GM10847 (cell line): ENCODE measurements around the gene ASB18.

Source experiments
- POLR2A ChIP-seq: IDR thresholded peaks from 2 replicates; pipeline ENCODE4 v1.6.1; 2011; ENCODE audit not compliant: insufficient read length; ENCODE audit errors: extremely low read depth

Gene ASB18

DNA sequence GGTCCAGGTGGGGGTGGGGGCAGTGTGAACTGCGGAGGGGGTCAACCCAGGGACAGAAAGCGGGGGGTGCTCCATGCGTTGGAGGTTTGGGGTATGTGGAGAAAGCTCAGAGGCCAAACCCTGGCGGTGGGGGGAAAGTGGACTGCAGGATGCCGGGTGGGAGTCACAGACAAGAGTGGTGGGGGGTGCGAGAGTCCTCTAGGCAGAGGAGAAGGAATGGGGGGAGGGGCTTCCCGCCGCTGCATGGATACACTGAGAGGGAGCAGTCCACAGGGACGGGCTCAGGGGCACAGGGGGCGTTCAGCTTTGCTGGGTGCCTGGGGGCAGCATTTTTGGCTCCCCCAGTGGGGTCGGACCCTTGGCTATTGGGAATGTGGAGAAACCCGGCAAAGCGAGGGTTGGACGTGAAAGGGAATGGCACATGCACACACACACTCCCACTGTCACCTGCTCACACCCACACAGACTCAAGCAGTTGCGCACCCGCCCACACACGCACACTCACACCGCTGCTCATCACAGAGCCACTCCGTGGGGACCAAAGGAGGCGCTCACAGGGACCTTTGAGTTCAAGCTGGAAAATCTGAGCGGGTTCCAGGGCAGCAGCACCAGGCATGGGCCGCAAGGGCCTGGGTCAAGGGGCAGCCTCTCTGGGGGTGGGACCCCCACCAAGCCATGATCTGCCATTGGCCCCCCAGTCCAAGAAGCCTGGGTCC, 103.7 kb downstream of the ASB18 start:
- no peak for TF ChIP-seq POLR2A

- TF ChIP-seq POLR2A, result no peak
These were observed 104.4 kb downstream of the ASB18 start for GRCh38 chr2:236159778-236160170.

DNA sequence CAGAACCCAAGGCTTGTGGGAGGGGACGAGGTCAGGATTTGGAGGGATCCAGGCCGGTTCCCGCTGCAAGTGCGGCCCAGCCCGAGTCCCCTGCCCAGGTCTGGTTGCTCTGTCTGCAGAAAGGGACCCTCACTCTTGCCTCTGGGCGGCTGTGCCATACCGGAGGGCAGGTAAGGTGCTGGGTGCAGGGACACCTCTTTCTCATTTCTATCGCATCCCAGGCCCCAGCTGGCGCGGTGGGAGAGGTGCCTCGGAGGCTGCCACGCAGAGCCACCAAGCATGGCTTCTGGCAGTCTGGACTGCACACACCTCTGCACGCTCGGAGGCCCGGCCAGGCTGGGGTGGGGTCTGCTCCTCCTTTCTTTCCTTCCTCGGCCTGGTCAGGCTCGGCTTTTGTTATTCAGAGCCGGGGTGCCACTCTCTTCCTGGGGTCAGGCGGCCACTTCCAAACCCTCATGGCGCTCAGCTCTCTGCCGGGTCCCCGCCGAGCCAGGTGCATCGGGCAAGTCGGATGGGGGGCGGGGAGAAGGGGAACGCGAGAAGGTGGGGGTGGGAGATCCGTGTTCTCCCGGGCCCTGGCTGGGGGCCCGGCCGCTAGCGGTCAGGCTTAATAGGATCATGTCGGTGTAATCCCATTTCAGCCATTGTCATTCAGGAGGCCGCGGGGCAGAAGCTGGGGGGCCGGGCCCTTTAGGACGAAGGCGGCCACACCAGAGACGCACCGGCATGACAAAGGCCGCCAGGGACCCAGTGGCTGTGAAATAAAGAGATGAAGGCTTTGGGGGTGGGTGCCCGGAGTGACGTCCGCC, 105.0 kb downstream of the ASB18 start:
- no peak for TF ChIP-seq POLR2A

- no peak for TF ChIP-seq POLR2A
These were observed 106.2 kb downstream of the ASB18 start for GRCh38 chr2:236157815-236158498.

- TF ChIP-seq POLR2A, result no peak
These were observed 106.8 kb downstream of the ASB18 start for GRCh38 chr2:236157366-236157765.

DNA sequence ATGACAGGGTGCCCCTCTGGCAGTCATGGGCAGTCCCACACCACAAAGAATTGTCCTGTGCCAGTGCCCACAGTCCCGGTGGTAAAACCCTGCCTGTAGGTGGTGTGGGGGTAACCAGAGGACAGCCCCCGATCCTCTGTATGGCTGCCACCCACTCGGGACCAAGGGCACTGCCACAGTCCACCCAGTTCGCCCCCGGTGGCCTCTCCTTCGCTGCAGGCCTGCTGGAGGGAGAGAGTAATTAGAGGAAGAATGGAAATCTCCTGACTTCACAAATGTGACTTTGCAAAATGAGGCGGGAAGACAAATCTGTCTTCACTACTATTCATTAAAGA, 107.4 kb downstream of the ASB18 start:
- no peak for TF ChIP-seq POLR2A

- no peak for TF ChIP-seq POLR2A
These were observed 107.9 kb downstream of the ASB18 start for GRCh38 chr2:236156095-236156859.

GRCh38 chr2:236155406-236155805, 108.8 kb downstream of the ASB18 start:
- TF ChIP-seq POLR2A, result no peak

- no peak for TF ChIP-seq POLR2A
These were observed 117.8 kb downstream of the ASB18 start for GRCh38 chr2:236146436-236146835.

DNA sequence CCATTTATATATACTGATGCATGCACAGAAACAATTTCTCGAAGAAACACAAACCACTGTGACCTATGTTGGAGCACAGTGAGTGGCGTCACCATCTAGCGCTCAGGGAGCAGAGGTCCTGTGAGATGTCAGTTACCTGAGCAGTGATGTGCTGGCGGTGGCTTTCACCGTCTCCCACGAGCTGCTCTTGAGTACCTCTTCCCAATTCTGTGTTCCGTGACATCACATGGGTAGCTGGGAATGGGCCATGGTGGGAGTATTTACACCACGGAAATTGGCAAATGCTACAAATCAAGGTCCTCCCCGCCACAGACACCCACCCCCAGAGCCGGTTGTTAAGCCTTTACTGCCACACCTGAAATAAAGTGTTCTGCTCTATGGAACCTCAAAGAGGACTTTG, 120.4 kb downstream of the ASB18 start:
- no peak for TF ChIP-seq POLR2A
